Activated CD4-positive, alpha-beta T cell treated with anti-CD3 and anti-CD28 coated beads, Interleukin-2, Interleukin-6, amounts not matched to agents 100 ng/mL and 50 ng/mL, durations not matched to agents 16 hours and 8 hours (primary cell): ENCODE results near the gene OIT3.

ENCODE experiments used
- DNase-seq: peaks from one replicate; pipeline ENCODE4 v3.0.0-alpha.2; 2020

The OIT3 gene

GRCh38 chr10:72953687-72954086 is 60.1 kb downstream of the OIT3 start:
- no peak for DNase-seq

- no peak for DNase-seq
Observed at GRCh38 chr10:72954230-72954595, 60.7 kb downstream of the OIT3 start.

GRCh38 chr10:72954596-72955554 is 61.3 kb downstream of the OIT3 start, which contains the start of gene PLA2G12B:
PLA2G12B (minus strand) TSS chr10:72954806; CDS start chr10:72954685, 121 bp downstream.
- no peak for DNase-seq

GRCh38 chr10:72956001-72956400 is 62.5 kb downstream of the OIT3 start:
- no peak for DNase-seq

GRCh38 chr10:72976886-72977285 is 83.3 kb downstream of the OIT3 start:
- no peak for DNase-seq

- DNase-seq, result no peak
Observed at GRCh38 chr10:72979709-72980108, 86.2 kb downstream of the OIT3 start.

GRCh38 chr10:72980348-72980747 is 86.8 kb downstream of the OIT3 start:
- no peak for DNase-seq

GRCh38 chr10:72981028-72981881 is 87.7 kb downstream of the OIT3 start:
- no peak for DNase-seq

- no peak for DNase-seq
Observed at GRCh38 chr10:72981882-72982529, 88.5 kb downstream of the OIT3 start.
